KMS-11 (cell line): ENCODE results near the gene PADI4.

ENCODE experiments used
- H2AFZ ChIP-seq: fragments of 200-600 bp; sonication (generic); 2 replicates; pipeline ENCODE4 v1.6.1; 2016; ENCODE audit warnings: antibody characterized with exemption, mixed run types, low read depth
- H3K27ac ChIP-seq: fragments of 200-600 bp; sonication (generic); 2 replicates; pipeline ENCODE4 v1.6.1; 2016; ENCODE audit warnings: mild to moderate bottlenecking, mixed run types
- H3K27me3 ChIP-seq: fragments of 200-600 bp; sonication (generic); 2 replicates; pipeline ENCODE4 v1.6.1; 2017; ENCODE audit warnings: mild to moderate bottlenecking, low read depth, mixed run types, moderate library complexity; ENCODE audit not compliant: insufficient read depth
- H3K36me3 ChIP-seq: fragments of 200-600 bp; sonication (generic); 2 replicates; pipeline ENCODE4 v1.6.1; 2017; ENCODE audit warnings: mild to moderate bottlenecking, mixed run types; ENCODE audit not compliant: insufficient read depth
- H3K4me1 ChIP-seq: fragments of 200-600 bp; sonication (generic); 2 replicates; pipeline ENCODE4 v1.6.1; 2016; ENCODE audit warnings: mild to moderate bottlenecking, low read depth, mixed run types; ENCODE audit not compliant: poor library complexity, severe bottlenecking
- H3K4me2 ChIP-seq: fragments of 200-600 bp; sonication (generic); 2 replicates; pipeline ENCODE4 v1.7.0; 2016; ENCODE audit warnings: mild to moderate bottlenecking, mixed run types
- H3K4me3 ChIP-seq: fragments of 200-600 bp; sonication (generic); IDR thresholded peaks from 2 replicates; pipeline ENCODE4 v1.6.1; 2017; ENCODE audit warnings: low read depth, low read length, mixed read lengths; ENCODE audit not compliant: insufficient read depth
- H3K79me2 ChIP-seq: fragments of 200-600 bp; sonication (generic); 2 replicates; pipeline ENCODE4 v1.6.1; 2016; ENCODE audit warnings: low read depth, mixed run types; ENCODE audit not compliant: insufficient read depth
- H3K9ac ChIP-seq: fragments of 200-600 bp; sonication (generic); 2 replicates; pipeline ENCODE4 v1.6.1; 2016; ENCODE audit warnings: mild to moderate bottlenecking, mixed run types
- H4K20me1 ChIP-seq: fragments of 200-600 bp; sonication (generic); 2 replicates; pipeline ENCODE4 v1.6.1; 2016; ENCODE audit warnings: mild to moderate bottlenecking, mixed run types; ENCODE audit not compliant: insufficient read depth
- TF ChIP-seq, protein P1 (sequence below): fragments of 200-600 bp; sonication (generic); conservative IDR thresholded peaks from 2 replicates; pipeline ENCODE4 v1.6.1; 2017; ENCODE audit warnings: low read depth, mild to moderate bottlenecking, antibody characterized with exemption, low read length, moderate library complexity, mixed read lengths

The PADI4 gene

DNA sequence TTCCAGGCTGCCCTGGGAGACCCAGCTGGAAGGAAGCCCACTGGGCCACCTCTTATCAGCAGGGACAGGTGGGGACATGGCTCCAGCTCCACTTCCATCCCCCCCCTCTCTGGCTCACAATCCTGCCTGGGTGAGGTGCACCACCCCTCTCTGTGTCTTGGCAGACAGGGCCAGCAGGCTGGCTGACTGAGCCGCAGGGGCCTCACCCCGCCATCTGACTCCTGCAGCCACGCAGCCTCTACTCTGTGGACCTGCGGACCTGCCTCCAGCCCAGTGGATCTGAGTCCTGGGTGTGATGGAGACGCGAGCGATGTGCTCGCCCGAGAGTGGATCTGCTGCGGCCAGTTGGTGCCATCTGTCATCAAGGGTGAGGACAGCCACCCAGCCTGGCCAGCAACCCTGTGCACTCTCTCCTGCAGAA, 101.4 kb downstream of the PADI4 start:
- no peak overlapping the region for H3K9ac ChIP-seq
- H3K4me3 ChIP-seq: no peak overlapping the region
- H2AFZ ChIP-seq: no peak overlapping the region
- no peaks in the 10 kb centered on the region for H4K20me1 ChIP-seq
- H3K79me2 ChIP-seq: no peaks in the 10 kb centered on the region
- H3K27ac ChIP-seq: no peak overlapping the region
- no peaks in the 10 kb centered on the region for H3K4me1 ChIP-seq
- no peaks in the 10 kb centered on the region; the same call in 1 of the 2 replicates for H3K36me3 ChIP-seq
- H3K4me2 ChIP-seq: no peak overlapping the region
- no peaks in the 10 kb centered on the region for H3K27me3 ChIP-seq
- TF ChIP-seq, protein P1, sequence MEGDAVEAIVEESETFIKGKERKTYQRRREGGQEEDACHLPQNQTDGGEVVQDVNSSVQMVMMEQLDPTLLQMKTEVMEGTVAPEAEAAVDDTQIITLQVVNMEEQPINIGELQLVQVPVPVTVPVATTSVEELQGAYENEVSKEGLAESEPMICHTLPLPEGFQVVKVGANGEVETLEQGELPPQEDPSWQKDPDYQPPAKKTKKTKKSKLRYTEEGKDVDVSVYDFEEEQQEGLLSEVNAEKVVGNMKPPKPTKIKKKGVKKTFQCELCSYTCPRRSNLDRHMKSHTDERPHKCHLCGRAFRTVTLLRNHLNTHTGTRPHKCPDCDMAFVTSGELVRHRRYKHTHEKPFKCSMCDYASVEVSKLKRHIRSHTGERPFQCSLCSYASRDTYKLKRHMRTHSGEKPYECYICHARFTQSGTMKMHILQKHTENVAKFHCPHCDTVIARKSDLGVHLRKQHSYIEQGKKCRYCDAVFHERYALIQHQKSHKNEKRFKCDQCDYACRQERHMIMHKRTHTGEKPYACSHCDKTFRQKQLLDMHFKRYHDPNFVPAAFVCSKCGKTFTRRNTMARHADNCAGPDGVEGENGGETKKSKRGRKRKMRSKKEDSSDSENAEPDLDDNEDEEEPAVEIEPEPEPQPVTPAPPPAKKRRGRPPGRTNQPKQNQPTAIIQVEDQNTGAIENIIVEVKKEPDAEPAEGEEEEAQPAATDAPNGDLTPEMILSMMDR: no peak

DNA sequence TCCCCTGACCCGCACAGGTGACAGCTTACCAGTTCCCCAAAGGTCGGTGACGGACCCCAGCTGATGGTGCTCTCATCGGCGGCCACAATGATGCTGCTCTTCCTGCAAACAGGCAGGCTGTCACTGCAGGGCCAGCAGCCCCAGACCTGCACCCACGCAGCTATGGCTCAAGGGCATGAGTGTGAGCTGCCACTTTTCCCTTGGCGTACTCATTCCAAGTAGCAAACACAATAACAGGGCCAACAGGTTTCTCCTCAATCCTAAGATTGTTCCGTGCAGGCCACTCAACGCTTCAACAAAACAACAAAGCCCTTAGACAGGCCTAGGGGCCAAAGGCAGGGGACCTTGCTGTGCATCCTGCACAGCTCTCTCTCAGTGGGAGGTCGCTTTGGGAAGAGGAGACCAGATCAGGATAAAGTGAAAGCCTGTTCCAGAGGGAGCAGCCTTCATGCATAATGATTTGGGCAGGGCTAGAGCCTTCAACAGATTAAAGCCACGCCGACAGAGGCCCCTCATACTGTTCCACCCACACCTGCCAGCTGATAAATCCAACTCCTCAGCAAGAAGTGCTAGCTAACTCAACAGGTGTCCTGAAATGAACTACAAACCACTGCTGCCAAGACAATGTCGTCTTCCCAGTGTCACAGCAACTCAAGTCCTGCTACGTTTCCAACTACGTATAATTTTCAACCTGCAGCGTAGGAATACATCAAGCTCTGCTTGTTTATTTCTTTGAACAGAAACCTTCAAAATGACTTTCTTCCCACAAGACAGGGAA, 104.3 kb downstream of the PADI4 start:
- TF ChIP-seq, protein P1: no peak
- H3K79me2 ChIP-seq: no peaks in the 10 kb centered on the region
- H3K4me1 ChIP-seq: no peaks in the 10 kb centered on the region
- peaks cover 2% of the 10 kb centered on the region; the same call in 1 of the 2 replicates for H3K36me3 ChIP-seq
- no peak overlapping the region for H3K4me3 ChIP-seq
- H3K27me3 ChIP-seq: no peaks in the 10 kb centered on the region
- no peak overlapping the region for H3K27ac ChIP-seq
- no peaks in the 10 kb centered on the region for H4K20me1 ChIP-seq
- no peak overlapping the region for H3K9ac ChIP-seq
- no peak overlapping the region for H3K4me2 ChIP-seq
- H2AFZ ChIP-seq: no peak overlapping the region
